Stimulated activated CD4-positive, alpha-beta T cell treated with anti-CD3 and anti-CD28 coated beads, Interleukin-4, amount 100 ng/mL, for 4 hours (primary cell): ENCODE results near the gene JCHAIN.
"Not testable (repeated sequence)": the region's sequence is repeated elsewhere in the genome, so short reads cannot be mapped to it uniquely, and the experiment has no call there.

Experiments
- DNase-seq, 2 experiments: peaks; one replicate each; pipeline ENCODE4 v3.0.0-alpha.2; 2020

JCHAIN gene

DNA sequence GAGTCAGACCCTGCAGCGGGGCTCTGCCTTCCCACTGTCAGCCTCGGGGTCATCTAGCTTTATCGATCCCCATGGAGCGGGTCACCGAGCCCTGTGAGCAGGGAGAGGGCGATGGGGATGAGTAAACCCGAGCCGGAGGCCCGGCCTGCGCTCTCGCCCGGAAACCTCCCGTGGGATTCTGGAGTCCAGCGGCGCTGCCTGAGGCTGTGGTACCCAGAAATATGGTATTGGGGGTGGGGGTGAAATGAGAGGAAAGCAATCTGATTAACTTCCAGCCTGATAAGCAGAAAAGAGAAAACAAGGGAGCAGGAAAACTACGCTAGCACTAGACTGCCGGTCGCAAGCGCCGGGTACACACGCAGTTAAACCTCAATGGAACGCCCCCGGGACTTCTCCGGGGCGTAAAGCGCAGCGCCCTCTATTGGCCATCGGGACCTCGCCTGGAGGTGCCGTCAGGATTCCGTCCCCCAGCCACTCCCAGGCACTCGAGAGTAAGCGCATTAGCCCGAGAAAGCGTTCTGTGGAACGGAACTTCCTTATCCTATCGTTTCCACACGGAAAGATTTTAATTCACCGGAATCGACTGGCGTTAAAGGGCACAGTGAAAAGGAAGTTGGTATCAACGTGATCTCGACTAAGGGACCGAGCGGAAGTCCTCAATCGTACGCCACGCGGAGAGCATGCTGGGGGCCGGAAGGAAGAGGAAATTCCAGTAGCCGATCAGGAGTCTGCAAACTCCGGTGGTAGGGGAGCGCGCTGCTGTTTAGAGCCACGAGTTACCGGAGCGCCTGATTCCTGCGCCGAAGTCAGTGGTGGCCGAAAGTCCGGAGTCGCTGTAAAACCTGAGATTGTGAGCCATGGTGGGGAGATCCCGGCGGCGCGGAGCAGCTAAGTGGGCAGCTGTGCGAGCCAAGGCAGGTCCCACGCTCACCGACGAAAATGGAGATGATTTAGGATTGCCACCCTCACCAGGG lies 21.8 kb upstream of the JCHAIN start, which contains the start of gene UTP3:
UTP3 (plus strand) TSS at position 712 of the 974 bp plus-strand sequence; CDS start at position 858, 146 bp downstream.
- peak; percentile 91 to 93 for DNase-seq

DNA sequence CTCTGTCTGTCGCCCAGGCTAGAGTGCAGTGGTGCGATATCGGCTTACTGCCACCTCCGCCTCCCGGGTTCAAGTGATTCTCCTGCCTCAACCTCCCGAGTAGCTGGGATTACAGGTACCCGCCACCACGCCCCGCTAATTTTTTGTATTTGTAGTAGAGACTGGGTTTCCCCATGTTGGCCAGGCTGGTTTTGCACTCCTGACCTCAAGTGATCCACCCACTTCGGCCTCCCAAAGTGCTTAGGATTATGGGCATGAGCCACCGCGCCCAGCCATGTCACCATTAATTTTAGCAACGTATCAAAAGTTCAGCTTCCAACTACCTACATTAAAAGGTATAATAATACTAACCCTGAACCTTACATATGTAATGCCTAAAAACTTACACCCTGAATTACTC lies 21.1 kb upstream of the JCHAIN start:
- DNase-seq: no peak

DNA sequence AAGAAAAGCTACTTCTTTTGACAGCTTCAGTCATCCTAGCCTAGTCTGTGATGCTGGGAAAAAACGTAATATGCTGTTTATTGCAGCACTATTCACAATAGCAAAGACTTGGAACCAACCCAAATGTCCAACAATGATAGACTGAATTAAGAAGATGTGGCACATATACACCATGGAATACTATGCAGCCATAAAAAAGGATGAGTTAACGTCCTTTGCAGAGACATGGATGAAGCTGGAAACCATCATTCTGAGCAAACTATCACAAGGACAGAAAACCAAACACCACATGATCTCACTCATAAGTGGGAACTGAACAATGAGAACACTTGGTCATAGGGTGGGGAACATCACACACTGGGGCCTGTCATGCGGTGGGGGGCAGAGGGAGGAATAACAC lies 15.8 kb upstream of the JCHAIN start:
- not testable (repeated sequence) for DNase-seq

DNA sequence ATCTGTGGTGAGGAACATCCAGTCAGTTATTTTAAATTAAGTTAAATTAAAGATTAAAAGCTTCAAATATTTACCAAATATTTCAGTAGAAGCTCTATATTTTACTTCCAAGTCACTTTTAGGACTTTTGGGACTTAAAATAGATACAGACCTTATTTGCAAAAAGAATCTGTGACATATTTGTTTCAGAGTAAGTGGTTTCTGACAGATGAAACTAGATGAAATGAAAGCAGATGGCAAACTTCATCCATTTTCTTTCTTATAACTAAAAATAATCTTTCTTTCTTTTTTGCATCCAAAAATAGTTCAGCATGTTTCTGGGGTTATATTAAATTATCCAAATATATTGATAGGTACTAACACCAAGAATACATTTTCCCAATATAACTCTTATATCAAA lies 15.4 kb upstream of the JCHAIN start:
- DNase-seq: no peak

DNA sequence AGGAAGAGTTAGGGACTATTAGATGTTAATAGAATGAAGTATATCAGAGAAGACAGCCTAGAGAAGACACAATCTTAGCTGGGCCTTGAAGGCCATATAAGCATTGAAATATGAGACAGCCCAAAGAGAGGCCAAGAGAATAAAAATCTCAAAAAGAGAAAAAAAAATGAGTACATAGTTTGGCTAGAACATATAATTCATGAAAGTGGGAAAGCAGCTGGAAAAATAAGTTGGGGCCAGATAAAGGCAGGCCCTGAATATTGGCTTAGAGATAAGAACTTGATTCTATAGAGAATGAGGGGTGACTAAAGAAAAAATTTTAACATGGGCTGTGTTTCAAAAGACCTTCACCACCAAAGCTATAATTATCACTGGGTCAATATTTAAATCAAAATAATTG lies 14.6 kb upstream of the JCHAIN start:
- DNase-seq: no peak

DNA sequence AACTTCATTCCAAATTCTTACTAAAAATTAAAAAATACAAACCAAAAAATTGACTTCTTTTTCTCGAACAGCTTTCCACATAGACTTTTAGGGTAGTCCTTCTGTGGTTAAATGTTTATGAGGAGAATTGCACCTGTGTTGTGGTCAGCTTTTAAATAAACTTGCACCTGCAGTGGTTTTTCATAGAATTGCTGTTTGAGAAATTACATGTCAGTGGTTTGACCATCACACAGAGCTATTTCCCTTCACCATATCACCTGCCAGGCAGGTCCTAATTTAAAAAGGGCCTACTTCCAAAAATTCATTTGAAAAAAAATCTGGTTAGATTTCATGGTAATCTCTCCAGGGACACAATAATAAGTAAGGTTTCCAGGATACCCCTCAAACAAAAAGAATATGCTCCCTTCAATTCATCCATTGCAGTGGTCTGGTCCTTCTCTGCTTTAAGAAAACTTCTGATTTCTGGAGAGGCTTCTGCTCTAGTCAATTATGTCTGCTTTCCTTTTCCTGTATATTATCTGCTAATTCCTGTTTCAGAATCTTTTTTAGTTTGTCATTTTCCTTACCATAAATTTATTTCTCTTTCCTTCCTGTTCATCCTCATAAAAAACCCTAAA lies 12.2 kb upstream of the JCHAIN start:
- DNase-seq: no peak

DNA sequence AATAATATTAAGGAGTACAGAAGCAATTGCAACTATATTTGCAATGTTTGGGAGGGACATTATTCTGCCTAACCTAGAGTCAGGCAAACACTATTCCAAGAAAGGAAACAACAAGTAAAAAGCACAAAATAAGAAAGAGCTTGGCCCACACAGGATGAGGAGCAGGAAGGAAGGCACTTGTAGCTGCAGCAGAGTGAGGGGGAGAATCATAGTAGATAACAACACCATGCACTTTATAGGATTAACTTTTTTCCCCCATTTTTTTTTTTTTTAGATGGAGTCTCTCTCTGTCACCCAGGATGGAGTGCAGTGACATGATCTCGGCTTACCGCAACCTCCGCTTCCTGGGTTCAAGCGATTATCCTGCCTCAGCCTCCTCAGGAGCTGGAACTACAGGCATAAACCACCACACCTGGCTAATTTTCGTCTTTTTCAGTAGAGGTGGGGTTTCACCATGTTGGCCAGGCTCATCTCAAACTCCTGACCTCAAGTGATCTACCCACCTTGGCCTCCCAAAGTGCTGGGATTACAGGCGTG lies 10.3 kb upstream of the JCHAIN start:
- no peak for DNase-seq

DNA sequence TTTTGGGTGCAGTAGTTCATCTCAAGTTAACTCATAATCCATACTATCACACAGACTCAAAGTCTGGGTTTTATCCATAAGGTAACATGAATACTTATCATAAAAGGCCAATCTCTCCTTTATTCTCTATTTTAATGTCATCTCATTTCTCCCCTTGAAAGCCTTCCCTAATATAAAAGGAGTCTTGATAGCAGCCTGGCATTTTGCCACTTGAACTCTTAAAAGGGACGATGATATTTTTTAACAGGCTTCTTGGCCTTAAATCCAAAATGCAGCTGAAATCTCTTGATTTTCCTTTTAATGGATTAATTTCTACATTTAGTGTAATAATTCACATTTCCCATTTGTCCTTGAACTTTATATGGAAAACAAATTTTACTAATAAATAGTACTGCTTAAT lies 8.4 kb upstream of the JCHAIN start:
- DNase-seq: no peak

DNA sequence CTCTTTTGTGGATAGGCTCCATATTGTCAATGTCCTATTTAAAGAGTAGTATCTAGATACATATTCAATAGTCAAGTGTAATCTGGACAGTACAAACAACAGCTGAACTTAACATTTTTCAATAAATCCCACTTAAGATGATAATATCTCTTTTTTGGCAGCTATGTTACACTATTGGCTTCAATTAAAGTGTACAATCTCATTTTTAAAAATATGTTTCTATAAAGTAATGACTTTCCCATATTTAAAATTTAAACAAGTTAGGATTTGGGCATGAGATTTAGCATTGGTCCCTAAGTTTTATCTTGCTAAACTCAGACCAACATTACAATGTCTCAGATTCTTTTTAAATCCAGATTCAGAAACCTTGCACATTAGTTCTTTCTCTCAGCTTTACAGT lies 7.9 kb upstream of the JCHAIN start:
- no peak for DNase-seq

DNA sequence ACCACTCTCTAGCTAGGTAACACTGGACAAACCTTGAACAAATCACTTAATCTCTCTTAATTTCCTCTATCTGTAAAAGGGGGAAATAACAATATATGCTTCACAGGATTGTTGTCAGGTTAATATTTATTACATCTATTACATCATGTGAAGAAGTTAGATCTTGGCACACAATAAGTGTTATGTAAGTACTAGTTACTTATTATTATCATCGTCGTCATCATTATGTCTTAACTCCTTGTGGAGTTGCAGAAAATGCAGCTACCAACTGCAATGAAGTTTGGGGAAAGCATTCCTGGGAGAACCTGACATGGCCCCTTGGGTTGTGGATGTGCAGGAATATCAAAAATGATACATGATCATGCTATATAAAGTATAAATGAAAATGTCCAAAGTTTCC lies 4.8 kb upstream of the JCHAIN start:
- no peak for DNase-seq

DNA sequence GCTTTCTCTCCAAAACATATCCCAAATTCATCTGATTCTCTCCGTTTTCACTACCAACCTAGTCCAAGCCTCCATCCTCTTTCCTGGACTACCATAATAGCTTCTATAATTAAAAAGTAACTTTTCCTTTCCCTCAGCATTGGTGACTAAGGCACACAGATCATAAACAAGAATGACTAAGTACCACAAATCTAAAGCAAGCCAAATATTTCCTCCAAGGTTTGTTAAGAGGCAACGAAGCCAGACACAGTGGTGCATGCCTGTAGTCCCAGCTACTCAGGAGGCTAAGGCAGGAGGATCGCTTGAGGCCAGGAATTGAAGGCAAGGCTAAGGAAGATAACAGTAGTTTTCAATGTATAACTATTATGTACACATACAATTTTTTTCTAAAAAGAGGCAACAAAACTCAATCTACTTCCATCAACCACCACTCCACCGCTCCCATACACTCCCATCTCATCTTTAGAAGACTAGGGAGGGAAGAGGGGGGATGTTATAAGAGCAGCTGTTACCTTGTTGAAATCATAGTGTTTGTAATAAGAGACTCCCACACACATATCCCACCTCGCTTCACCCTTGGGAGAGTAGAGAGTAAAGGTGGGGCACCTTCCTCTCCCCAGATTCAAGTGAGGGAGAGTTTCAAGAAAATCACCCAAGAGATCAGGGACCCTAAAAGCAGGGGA lies 4.2 kb upstream of the JCHAIN start:
- DNase-seq: no peak

DNA sequence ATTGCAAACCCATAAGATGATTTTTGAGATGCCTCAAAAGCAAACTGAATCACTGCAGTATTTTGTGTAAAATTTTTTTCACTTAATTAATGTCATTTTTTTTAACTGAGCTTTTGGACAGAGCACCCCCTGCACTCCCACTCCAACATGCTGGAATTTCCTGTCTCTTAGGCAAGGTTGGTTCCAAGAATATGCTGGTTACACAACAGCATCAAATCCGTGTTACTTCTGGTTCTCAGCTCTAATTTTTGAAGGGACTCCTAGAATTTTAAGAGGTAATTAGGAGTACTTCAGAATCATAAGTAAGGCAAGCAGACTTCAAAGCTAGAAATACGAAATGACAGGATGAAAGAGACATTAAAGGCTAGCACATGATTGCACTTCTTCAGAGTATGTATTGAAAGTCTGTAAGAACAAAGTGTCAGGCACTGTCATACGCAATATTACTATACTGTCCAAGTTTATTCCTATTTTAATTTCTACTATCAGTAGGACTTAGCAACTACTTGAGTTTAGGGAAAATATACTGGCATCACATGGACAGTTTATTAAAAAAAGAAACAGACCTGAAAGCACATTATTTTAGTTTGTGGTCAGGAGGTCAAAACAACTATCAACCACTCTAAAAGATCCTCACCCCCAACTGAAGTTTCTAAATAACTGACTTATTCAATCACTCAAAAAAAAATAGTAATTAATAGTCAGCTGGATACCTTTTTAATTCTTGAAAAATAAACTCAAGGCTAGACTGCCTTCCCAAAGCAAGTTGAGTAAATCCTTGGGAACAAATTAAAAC lies 1.6 kb upstream of the JCHAIN start:
- DNase-seq: no peak

DNA sequence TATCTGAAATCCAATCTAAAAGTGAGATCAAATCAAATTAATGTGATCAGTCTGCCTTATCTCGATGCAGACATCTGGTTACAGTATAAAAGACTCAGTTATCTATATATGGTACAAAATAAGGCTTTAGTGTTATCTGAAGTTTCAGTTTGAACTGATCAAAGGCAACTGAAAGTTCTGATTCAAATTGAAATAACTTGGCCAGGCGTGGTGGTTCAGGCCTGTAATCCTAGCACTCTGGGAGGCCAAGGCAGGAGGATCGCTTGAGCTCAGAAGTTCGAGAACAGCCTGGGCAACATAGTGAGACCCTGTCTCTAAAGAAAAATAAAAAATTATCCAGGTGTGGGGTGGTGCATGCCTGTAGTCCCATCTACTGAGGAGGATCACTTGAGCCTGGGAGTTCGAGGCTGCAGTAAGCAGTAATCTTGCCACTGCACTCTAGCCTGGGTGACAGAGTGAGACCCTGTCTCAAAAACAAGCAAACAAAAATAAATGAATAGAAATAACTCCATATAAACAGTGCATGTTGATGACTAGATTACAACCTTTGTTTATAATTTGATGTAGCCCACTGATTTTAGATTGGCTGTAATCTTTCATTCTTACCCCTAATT lies 4.9 kb downstream of the JCHAIN start:
- DNase-seq: not testable (repeated sequence)

DNA sequence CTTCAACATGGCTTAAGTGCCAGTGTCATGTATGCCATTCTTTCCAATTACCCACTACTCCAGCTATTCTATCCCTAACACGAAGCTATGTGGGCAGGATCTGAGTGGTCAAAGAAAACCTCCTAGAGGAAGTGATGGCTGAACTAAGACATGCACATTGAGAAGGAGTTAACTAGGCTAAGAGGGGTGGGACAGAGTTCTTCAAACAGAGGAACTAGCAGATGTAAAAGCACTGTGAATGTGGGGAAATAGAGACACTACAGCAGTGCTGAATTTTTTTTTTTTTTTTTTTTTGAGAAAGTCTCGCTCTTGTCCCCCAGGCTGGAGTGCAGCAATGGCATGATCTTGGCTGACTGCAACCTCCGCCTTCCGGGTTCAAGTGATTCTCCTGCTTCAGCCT lies 6.2 kb downstream of the JCHAIN start:
- DNase-seq: no peak

DNA sequence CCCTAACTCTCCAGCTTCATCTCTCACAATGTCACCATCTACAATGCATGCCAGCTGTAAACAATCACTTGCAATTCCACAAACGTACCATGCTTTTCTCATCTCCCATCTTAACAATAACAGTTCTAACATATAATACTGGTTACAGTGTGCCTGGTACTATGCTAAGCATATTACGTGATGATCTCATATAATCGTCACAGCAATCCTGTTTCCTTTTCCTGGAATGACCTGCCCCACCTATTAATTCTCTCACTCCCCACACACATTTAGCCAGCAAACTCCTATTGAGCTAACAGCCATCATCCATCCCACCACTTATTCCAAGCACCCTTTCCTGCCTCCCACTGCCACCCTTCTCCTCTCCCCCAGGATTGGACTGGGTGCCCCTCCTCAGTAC lies 7.9 kb downstream of the JCHAIN start:
- DNase-seq: no peak

DNA sequence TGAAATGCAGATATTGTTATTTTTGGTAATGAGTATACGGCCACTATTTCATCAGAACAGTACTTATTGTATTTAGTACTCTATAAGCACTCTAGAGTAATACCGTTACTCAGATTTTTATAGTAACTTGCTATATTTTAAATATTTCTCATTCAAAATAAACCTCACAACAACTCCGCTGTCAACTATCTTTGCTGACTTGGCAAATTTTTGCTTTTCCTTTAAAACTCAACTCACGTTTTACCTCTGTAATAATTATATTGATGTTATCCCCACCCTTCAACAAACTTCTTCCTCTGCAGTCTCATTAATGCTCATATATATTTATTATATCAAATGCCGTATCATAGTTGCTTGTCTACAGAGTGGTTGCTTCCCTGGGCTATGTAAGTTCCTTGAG lies 9.0 kb downstream of the JCHAIN start:
- no peak for DNase-seq

DNA sequence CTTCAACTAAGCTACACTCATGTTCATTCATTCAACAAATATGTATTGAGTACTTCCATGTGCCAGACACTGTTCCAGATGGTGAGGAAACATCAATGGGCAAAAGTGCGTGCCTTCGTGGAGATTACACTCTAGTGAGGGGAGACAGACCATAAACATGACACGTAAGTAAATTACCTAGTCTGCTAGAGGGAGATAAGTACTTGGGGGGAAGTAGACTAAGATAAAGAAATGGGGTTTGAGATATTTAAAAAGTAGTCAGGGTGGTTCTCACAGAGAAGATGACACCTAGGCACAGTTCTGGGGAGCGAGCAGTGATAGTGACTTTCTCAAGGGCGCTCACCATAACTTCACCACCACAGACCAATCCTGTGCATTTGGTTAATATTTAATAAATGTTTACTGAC lies 11.7 kb downstream of the JCHAIN start:
- DNase-seq: no peak

DNA sequence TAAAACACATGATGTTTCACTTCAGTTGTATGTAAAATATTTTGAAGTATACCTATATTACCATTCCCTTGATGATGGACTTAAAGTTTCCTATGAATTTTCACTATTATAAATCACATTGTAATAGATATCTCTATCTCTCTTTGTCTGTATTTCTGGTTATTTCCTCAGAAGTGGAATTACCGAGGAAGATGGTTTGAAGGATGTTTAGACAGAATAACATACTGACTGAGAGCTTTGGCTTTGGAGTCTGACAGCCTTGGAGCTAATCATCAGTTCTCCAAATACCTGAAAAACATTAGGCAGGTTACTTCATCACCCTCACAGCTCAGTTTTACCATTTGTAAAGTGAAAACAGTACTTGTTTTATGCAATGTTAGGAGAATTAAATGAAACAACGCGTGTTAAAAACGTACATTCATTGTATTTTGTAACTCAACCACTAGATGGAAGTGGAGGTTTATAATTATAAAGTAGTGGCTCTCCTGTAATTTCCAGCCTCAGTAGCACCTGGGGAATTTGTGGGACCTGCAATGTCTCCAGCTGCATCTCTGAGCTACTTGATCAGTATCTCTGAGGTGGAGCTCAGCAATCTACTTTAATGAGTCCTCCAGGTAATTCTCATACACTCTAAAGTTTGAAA lies 14.3 kb downstream of the JCHAIN start:
- no peak for DNase-seq

DNA sequence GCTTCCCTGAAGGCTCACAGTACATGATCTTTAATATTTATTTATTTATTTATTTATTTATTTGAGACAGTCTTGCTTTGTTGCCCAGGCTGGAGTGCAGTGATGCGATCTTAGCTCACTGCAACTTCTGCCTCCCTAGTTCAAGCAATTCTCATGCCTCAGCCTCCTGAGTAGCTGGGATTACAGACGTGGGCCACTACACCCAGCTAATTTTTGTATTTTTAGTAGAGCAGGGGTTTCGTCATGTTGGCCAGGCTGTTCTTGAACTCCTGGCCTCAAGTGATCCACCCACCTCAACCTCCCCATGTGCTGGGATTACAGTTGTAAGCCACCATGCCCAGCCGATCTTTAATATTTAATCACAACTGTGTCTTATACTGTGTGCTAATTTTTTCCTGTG lies 15.6 kb downstream of the JCHAIN start:
- DNase-seq: not testable (repeated sequence)

DNA sequence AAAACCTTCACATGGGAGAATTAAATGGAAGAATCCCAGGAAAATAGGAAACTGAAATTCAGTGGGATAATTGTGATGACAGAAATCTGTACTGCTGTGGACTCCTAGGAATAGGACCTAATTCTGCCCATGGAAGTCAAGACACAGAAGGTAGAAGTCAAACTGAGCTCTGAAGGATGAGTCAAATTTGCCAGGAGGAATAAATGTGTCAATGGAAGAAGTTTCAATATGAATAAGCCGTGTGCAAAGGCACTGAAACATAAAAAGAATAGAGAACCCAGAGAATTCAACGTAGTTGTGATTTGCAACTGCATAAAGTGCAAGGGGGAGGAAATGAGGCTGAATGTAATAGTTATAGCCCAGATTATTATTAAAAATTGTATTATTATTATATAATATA lies 26.1 kb downstream of the JCHAIN start:
- DNase-seq: no peak

DNA sequence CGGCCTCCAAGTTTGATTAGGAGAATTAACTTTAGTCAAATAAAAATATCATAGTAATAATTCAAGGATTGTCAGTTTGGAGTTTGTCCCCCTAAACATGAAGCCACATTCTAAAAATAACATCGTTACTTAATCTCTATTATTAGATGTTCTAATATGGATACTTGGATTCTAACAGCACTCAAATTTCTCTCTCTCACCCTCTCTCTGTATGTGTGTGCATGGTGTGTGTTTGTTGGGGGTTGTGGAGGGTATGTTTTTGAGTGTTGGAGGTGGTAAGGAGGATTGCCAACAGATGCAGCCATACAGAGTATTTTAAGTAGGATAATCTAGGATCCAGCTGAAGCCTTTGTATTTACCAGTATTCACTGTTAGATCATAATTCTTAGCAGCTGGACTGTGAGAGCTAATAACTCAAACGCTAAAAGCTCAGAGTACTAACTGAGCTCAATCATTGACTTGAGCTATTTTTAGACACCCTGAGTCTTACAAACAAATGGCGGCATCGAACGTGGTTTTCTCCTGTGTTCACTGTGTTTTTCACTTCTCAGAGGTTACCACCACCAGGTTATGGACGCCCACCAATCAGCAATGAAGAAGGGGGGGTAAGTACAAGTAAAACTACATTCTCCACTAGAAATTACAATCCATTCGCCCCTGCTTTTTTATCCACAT lies 28.9 kb downstream of the JCHAIN start:
- DNase-seq: no peak
